ENCODE results near the gene DDRGK1. TPM values are rescaled to one million over a fixed set of nuclear protein-coding genes. Genes with fewer than 3 reads are reported as not detected.

Gene DDRGK1
- total and polyA plus RNA-seq, 2 of the 8 experiments (the other 6 are each of a cell fraction or from before 2014, with no cell fraction given): 29.4 to 42.0 TPM

DNA sequence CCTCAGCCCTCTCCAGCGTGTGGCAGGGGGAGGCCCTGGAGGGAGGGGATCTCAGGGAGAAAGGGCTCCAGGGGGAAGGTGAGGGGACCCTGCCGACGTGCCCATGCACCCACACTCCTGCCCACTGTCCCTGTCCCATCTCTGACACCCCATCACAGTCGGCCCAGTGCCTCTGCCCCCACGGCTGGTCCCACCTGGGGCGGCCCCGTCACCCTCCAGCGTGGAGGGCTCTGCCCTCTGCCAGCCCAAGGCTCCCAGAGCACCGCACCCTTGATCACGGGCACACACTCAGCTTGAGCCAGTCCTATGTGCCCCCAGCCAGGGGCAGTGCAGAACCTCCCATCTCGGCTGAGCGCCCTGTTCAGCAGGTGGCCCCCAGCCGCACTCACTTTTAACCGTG lies 25.3 kb upstream of the DDRGK1 start:
- Histone ChIP-seq H4K5ac (ENCODE audit: insufficient read length, low read depth, low read length) (no peak overlapping the region), H3K23me2 (ENCODE audit: low read depth, low read length) (no peaks in the 10 kb centered on the region), H3K79me1 (ENCODE audit: low read depth, low read length) (no peaks in the 10 kb centered on the region; the same call in 1 of the 2 replicates), H2BK120ac (replicated peaks; ENCODE audit: low read depth, low read length) (no peak overlapping the region), H3K79me2 (ENCODE audit: control insufficient read depth in 1 of 2, insufficient read depth in 2 of 2, low read length in 2 of 2) (no peaks in the 10 kb centered on the region), H4K8ac (ENCODE audit: extremely low read depth, insufficient read depth, low read length) (no peak overlapping the region), H2BK20ac (ENCODE audit: low read length) (no peak overlapping the region), H4K91ac (replicated peaks; ENCODE audit: insufficient read length, low read length) (no peak overlapping the region), H2BK12ac (ENCODE audit: low read depth, low read length) (no peak overlapping the region), H2AK5ac (ENCODE audit: low read depth, low read length) (no peak overlapping the region), H3K27me3 (replicated peaks in 1 of 4; ENCODE audit: control insufficient read depth in 3 of 4, extremely low read depth in 1 of 4, insufficient read depth in 3 of 4, low read length in 3 of 4) (no peaks in the 10 kb centered on the region), H3K9ac (replicated peaks in 1 of 4; ENCODE audit: extremely low read depth in 1 of 4, low read depth in 3 of 4, low read length in 3 of 4) (no peak overlapping the region), H3K27ac (ENCODE audit: low read depth, low read length) (no peak overlapping the region), H2AFZ (ENCODE audit: low read length) (no peak overlapping the region), H3K23ac (ENCODE audit: insufficient read length) (no peak overlapping the region), H3K14ac (ENCODE audit: insufficient read length) (no peak overlapping the region), H3K4me2 (ENCODE audit: insufficient read depth in 1 of 2, low read depth in 2 of 2, low read length in 2 of 2) (no peak overlapping the region), H3K56ac (replicated peaks; ENCODE audit: insufficient read length, low read depth, low read length) (no peak overlapping the region), H3K36me3 (ENCODE audit: control insufficient read depth in 2 of 4, insufficient read depth in 4 of 4, low read length in 3 of 4) (peaks cover 0 to 8% (median 2%) of the 10 kb centered on the region in 4 experiments; a peak in 3 of 8 replicates), H3K9me3 (ENCODE audit: insufficient read depth in 2 of 2, low read depth in 1 of 2, low read length in 1 of 2) (no peaks in the 10 kb centered on the region), H3K4me3 (ENCODE audit: extremely low read depth in 1 of 4, insufficient read depth in 2 of 4, low read depth in 3 of 4, low read length in 4 of 4) (no peak overlapping the region), H2BK15ac (ENCODE audit: low read length) (no peak overlapping the region), H3K18ac (ENCODE audit: extremely low read depth, low read length) (no peak overlapping the region), H2BK5ac (ENCODE audit: low read depth, low read length) (no peak overlapping the region), H4K20me1 (replicated peaks in 1 of 2; ENCODE audit: control insufficient read depth in 1 of 2, insufficient read depth in 2 of 2, low read length in 2 of 2) (peaks cover 0 to 2% of the 10 kb centered on the region in 2 experiments), H3K4me1 (replicated peaks in 1 of 4; ENCODE audit: control insufficient read depth in 3 of 4, insufficient read depth in 4 of 4, low read length in 3 of 4) (no peaks in the 10 kb centered on the region; a peak in 1 of 7 replicates), H3K4ac (replicated peaks; ENCODE audit: insufficient read length, low read depth, low read length) (no peak overlapping the region)
- ChIA-PET POLR2A (ENCODE audit: partially characterized antibody) (interaction anchor here (8.1 kb wide), 1 partner anchor 11 kb away, joined by 61 read pairs; the partner anchor contains the start of gene SLC4A11), CTCF (ENCODE audit: partially characterized antibody) (interaction anchor here (2.4 kb wide), 1 partner anchor 18 kb away, joined by 6 read pairs; no protein-coding TSS in a partner anchor)
- WGBS, 2 experiments (ENCODE audit: extremely low coverage in 1 of 2, insufficient coverage in 1 of 2, insufficient read length in 1 of 2, insufficient replicate concordance in 2 of 2, low coverage in 1 of 2, low lambda C conversion rate in 2 of 2, missing lambda C conversion rate in 1 of 2): 93% methylated on average over 10 of the region's 14 CpGs; no CpG with 5 or more reads in 1 of the 2 experiments
- DNase-seq (ENCODE audit: low read depth in 1 of 2, low spot score in 2 of 2) (no peak), FAIRE-seq (no peak)
- TF ChIP-seq ASH2L (IDR thresholded peaks at IDR 0.05; ENCODE audit: low read length) (no peak), POU5F1 (IDR thresholded peaks at IDR 0.05; ENCODE audit: low read depth, low read length) (no peak), NANOG (IDR thresholded peaks at IDR 0.05; ENCODE audit: insufficient read depth, low read depth, low read length, poor library complexity, severe bottlenecking) (no peak), HDAC2 (IDR thresholded peaks at IDR 0.05; ENCODE audit: borderline replicate concordance in 1 of 2, low read depth in 2 of 2, low read length in 2 of 2) (no peak), TBP (IDR thresholded peaks at IDR 0.05; ENCODE audit: low read depth, low read length) (no peak), RFX5 (IDR thresholded peaks at IDR 0.05; ENCODE audit: borderline replicate concordance, low read depth, low read length) (no peak), HDAC6 (IDR thresholded peaks at IDR 0.05; ENCODE audit: low read depth, low read length) (no peak), PHF8 (conservative IDR thresholded peaks at IDR 0.05; ENCODE audit: low read depth, low read length) (no peak), POLR2A (IDR thresholded peaks at IDR 0.05; ENCODE audit: control extremely low read depth in 1 of 2, low read depth in 2 of 2, low read length in 2 of 2) (no peak), TCF12 (IDR thresholded peaks at IDR 0.05; ENCODE audit: low read depth, low read length) (no peak), POLR2AphosphoS5 (IDR thresholded peaks at IDR 0.05; ENCODE audit: low read depth, low read length) (no peak)
- TF ChIP-seq, protein P1, sequence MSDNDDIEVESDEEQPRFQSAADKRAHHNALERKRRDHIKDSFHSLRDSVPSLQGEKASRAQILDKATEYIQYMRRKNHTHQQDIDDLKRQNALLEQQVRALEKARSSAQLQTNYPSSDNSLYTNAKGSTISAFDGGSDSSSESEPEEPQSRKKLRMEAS (IDR thresholded peaks at IDR 0.05): no peak
- TF ChIP-seq, protein P2, sequence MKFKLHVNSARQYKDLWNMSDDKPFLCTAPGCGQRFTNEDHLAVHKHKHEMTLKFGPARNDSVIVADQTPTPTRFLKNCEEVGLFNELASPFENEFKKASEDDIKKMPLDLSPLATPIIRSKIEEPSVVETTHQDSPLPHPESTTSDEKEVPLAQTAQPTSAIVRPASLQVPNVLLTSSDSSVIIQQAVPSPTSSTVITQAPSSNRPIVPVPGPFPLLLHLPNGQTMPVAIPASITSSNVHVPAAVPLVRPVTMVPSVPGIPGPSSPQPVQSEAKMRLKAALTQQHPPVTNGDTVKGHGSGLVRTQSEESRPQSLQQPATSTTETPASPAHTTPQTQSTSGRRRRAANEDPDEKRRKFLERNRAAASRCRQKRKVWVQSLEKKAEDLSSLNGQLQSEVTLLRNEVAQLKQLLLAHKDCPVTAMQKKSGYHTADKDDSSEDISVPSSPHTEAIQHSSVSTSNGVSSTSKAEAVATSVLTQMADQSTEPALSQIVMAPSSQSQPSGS (IDR thresholded peaks at IDR 0.05; ENCODE audit: low read length): no peak
